HuH-7 (cell line): ENCODE data around the gene CFAP99.

Source experiments
- DNase-seq: peaks from one replicate; pipeline ENCODE4 v3.0.0; 2011; ENCODE audit warnings: low spot score

The CFAP99 gene

GRCh38 chr4:2470791-2471190 is 52.0 kb downstream of the CFAP99 start:
- DNase-seq = no peak

DNA sequence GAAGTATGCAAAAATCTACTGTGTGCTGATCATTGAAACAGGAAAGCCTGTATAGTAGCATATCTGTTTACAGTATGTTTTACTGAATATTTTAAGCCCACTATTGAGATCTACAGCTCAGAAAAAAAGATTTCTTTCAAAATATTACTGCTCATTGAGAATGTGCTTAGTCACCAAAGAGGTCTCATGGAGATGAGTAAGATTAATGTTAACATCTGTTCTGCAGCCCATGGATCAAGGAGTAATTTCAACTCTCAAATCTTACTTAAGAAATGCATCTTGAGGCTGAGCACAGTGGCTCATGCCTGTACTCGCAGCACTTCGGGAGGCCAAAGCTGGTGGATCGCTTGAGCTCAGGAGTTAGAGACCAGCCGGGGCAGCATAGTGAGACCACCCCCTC is 53.4 kb downstream of the CFAP99 start:
- DNase-seq = no peak

- DNase-seq = no peak
These were observed 59.5 kb downstream of the CFAP99 start for GRCh38 chr4:2478229-2478628.

- no peak for DNase-seq
These were observed 61.9 kb downstream of the CFAP99 start for GRCh38 chr4:2480649-2481048.

- DNase-seq = no peak
These were observed 63.4 kb downstream of the CFAP99 start for GRCh38 chr4:2482192-2482591.

DNA sequence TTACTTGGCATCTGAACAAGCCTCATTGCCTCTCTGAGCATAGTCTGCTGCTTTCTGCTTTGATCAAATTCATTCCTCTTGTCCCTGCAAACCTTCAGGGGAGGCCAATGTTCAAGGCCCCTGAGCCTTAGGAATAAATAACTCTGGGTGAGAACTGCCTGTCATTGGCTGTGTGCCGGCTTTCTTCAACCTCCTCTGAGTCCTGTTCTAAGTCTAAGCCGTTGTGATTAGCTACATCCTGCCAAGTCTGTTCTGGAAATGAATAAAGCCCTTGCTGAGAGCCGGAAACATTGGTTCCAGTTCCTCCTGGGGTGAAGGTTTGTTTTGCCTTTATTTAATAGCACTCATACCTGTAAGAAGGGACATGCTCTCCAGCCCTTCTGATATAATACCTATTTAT is 63.9 kb downstream of the CFAP99 start:
- no peak for DNase-seq

GRCh38 chr4:2483237-2483636 is 64.5 kb downstream of the CFAP99 start:
- DNase-seq = no peak

DNA sequence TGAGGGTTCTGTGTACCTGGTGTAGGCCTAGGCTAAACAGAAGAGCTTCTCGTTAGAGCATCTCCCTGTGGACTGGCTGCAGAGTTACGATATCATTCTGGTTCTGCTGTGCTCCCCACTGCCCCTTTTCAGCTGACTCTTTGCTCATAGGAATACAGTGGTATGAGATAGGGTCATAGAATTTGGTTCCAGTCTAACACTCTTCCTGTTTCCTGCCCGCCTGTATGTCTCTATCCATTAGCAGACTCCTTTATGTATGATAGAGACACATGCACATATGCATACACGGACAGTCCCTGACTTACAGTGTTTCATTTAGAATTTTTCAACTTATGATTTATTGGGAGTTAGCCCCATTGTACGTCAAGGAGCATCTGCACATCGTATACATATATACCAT is 65.4 kb downstream of the CFAP99 start:
- DNase-seq = no peak

- no peak for DNase-seq
These were observed 66.2 kb downstream of the CFAP99 start for GRCh38 chr4:2484993-2485392.

- DNase-seq = no peak
These were observed 67.2 kb downstream of the CFAP99 start for GRCh38 chr4:2485956-2486355.

DNA sequence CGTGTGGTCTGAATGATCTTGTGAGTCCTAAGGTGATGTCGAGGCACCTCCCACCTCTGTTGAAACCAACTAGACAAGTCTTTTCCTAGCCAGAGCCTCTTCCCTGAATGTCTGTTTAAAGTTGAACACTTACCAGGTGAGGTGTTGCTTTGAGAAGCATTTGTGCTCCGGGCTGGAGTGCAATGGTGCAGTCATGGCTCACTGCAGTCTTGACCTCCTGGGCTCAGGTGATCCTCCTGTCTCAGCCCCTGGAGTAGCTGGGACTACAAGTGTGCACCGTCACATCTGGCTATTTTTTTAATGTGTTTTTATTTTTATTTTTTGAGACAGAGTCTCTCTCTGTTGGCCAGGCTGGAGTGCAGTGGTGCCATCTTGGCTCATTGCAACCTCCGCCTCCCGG is 68.2 kb downstream of the CFAP99 start:
- DNase-seq = no peak

GRCh38 chr4:2487632-2488031 is 68.9 kb downstream of the CFAP99 start:
- DNase-seq = no peak

DNA sequence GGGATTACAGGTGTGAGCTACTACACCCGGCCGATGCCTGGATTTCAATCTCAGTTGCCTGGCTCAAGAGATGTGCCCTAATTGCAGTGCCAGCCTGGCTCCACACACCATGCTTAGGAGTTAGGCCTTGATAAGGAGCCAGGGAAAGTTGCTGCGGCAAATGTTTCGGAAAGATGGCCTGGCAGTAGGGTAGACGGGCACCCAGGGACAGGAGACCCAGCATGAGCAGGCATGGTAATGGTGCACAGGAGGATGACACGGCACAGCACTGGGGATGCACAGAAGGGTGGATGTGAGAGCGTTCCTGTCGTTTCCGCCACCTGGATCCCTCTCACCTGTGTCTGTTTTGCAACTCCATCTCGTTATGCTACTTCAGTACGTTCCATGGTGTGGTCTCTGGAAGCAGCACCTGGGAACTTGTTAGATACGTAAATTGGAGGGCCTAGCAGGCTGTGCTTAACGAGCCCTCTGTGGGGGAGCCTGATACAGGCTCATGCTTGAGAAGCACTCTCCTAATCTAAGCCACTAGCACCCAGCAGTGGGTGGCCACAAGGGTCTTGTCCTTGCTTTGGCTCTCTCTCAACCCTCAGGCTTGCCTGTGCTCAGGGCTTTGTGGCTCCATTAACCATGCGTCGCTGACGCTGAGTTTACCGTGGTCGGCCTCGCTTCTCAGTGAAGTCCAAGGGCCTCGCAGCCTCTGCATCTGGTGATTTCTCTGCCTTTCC is 70.5 kb downstream of the CFAP99 start:
- DNase-seq = no peak

DNA sequence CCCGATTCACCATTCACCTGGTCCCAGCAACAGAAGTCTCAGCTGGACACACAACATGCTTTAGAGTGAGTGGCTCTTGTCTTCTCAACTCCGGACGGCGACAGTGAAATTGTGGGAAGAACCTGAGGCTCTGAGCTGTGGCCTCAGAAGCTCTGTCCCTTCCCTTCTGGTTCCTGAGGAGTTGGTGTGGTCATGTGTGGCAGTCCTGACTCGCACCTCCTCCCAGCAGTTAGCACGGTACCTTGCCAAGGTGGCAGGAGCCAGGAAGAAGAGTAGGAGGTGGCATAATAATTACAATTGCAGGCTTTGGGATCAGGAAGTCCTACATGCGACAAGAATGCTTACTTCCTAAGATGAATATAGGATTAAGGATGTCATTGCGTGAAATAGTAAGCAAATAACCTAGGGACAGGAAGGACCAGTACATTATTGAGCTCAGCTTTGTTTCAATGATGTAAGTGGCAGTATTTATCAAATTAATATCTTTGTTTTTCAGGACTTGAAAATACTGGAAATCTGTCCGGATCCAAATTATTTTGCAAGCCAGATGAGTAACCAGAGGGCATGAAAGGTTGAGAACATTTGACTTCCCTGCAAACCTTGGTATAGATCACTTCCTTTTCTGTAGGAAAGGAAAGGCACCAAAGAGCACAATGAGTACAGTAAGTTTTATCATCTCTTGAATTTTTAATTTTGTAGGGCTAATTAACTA is 71.2 kb downstream of the CFAP99 start:
- DNase-seq = no peak

DNA sequence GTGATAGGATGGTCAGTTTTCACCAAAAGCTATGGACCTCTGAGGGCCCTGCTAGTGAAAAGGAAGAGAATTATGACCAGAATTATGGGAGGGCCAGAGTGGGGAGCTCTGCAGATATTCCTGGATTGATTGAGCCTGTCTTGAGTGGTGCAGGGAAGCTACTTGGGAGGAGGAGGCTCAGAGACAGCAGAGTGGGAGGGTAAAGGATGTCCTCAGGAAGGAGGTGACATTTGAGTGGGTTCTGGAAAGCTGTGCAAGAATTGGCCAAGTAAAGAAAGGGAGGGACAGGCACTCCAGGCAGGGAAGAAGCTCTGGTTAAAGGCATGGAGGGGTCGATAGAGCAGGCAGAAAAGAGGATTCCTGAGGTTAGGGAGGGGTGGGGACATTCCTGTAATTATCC is 74.2 kb downstream of the CFAP99 start:
- no peak for DNase-seq

- no peak for DNase-seq
These were observed 76.2 kb downstream of the CFAP99 start for GRCh38 chr4:2494992-2495391.

- no peak for DNase-seq
These were observed 78.6 kb downstream of the CFAP99 start for GRCh38 chr4:2497324-2497723.

GRCh38 chr4:2497931-2498330 is 79.2 kb downstream of the CFAP99 start:
- DNase-seq = no peak

GRCh38 chr4:2500547-2500946 is 81.8 kb downstream of the CFAP99 start:
- DNase-seq = no peak

- no peak for DNase-seq
These were observed 82.4 kb downstream of the CFAP99 start for GRCh38 chr4:2501034-2501594.

DNA sequence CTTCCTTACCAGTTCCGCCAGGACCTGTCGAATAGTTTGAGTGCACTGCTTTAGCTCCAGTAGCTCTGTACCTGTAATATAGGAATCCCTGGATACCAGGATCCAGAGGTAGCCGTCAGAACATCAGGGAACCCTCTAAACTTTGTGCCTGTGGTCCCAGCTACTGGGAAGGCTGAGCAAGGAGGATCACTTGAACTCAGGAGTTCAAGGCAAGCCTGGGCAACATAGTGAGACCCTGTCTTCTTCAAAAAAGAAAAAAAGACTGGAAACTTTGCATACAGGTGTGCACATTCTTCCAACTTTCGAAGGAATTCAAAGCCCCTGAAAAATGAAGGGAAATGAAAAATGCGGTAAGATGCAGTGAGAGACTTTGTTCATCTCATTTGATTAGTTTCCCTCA is 85.1 kb downstream of the CFAP99 start:
- DNase-seq = no peak

GRCh38 chr4:2507259-2507658 is 88.5 kb downstream of the CFAP99 start:
- no peak for DNase-seq

DNA sequence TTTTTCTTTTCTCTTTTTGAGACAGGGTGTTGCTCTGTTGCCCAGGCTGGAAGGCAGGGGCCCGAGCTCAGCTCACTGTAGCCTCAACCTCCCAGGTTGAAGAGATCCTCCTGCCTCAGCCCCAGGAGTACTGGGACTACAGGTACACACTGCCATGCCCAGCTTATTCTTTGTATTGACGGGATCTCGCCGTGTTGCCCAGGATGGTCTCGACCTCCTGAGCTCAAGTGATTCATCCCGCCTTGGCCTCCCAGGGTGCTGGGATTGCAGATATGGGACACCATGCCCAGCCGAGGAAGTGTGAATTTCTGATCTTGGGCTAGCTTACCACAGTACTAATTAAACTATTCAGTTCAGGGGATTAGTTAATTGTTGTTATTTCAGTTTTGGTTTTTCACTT is 89.1 kb downstream of the CFAP99 start:
- DNase-seq = no peak
